Adrenal gland (tissue), 12 donors: ENCODE results near the gene NCOA4. TPM values are rescaled to one million over a fixed set of nuclear protein-coding genes. Genes with fewer than 3 reads are reported as not detected.

Experiments
- DNase-seq, 7 donors: peaks; one replicate each; pipeline ENCODE4 v3.0.0-alpha.2; 2019 to 2020
- H3K27ac ChIP-seq, 5 donors: fragments of 200-600 bp; sonication (generic) in 4 of 5; 1 replicate in 3 of 5; 2 replicates in 2 of 5; pipeline versions ENCODE4 v1.5.1 to v1.8.0; 2016 to 2020; ENCODE audit warnings: mild to moderate bottlenecking in 1 of 5
- H3K27me3 ChIP-seq: fragments of 200-600 bp; 2 replicates; pipeline ENCODE4 v1.8.0; 2021
- H3K36me3 ChIP-seq, 2 donors: fragments of 200-600 bp; replicated peaks in 1 of 2; 1 replicate in 1 of 2; 2 replicates in 1 of 2; pipeline versions ENCODE4 v1.5.1 to v1.8.0; 2018 to 2022
- H3K4me1 ChIP-seq, 2 donors: fragments of 200-600 bp; replicated peaks in 1 of 2; 1 replicate in 1 of 2; 2 replicates in 1 of 2; pipeline versions ENCODE4 v1.5.1 to v1.8.0; 2018 to 2021
- H3K4me3 ChIP-seq, 4 donors: fragments of 200-600 bp; sonication (generic) in 3 of 4; one replicate each; pipeline ENCODE4 v1.5.1; 2016 to 2018
- H3K9me3 ChIP-seq, 3 donors: fragments of 200-600 bp; sonication (generic) in 1 of 3; replicated peaks in 1 of 3; 1 replicate in 2 of 3; 2 replicates in 1 of 3; pipeline versions ENCODE4 v1.5.1 to v1.8.0; 2016 to 2021
- CTCF ChIP-seq, 6 experiments: fragments of 450-650 bp in 4 of 6; fragments of 200-600 bp in 2 of 6; sonication (generic) in 1 of 6; IDR thresholded peaks; 1 replicate in 5 of 6; 2 replicates in 1 of 6; pipeline versions ENCODE4 v1.5.1 to v1.8.0; 2016 to 2021; ENCODE audit warnings: antibody characterized with exemption in 6 of 6, mild to moderate bottlenecking in 2 of 6, moderate library complexity in 1 of 6
- POLR2A ChIP-seq, 2 donors: fragments of 450-650 bp; IDR thresholded peaks; one replicate each; pipeline ENCODE4 v1.6.1; 2017; ENCODE audit warnings: antibody characterized with exemption in 2 of 2, mild to moderate bottlenecking in 2 of 2, moderate library complexity in 1 of 2
- WGBS, 4 donors: extraction: QIAGEN DNeasy Blood & Tissue Kit in 2 of 4; methylation state at CpG; one replicate each; pipeline versions ENCODE4 v1.1.5 to v1.1.7; 2013 to 2017; 5-methylcytosine and 5-hydroxymethylcytosine counted together
- intact Hi-C, 2 donors: fragments of 100-400 bp; cut with DNase I; formaldehyde crosslinking; loops; one replicate each; pipeline versions ENCODE4 v1.14.1 to v1.15.0; 2022 to 2023
- polyA plus RNA-seq, 3 donors: library from polyadenylated mRNA; stranded (reverse); fragments of 200-250 nt in 2 of 3; fragments of 350-450 nt in 1 of 3; fragmentation: Illumina TruSeq in 1 of 3; extraction: RNeasy Lipid Tissue Mini Kit (QIAGEN cat#74804) in 1 of 3; gene quantifications; one replicate each; pipeline ENCODE4 v1.2.3, GENCODE V29; 2013 to 2014
- total RNA-seq, 9 donors: library from RNA; depleted of rRNA in 4 of 9; stranded (reverse); fragments of >200 nt in 4 of 9; fragments of 120-200 nt in 1 of 9; fragmentation: NEBNext Ultra II Directional in 1 of 9; extraction: Animal tissue kit (Norgen Biotek cat#: 25700) in 1 of 9; gene quantifications; one replicate each; pipeline versions ENCODE4 v1.1.0 to v1.2.4, GENCODE V29; 2013 to 2023
- donor health status: healthy with polysubstance abuse.
- donor health status: Bipolar disorder and iron deficiency.
- donor health status: DM: yes; HTN: yes; CAD: no.
- donor health status: DM: no; HTN: no; CAD: no.
- donor health status: DM: no; HTN: no; CAD: no.
- donor health status: DM: yes; HTN: yes; CAD: no.

NCOA4 gene
- total and polyA plus RNA-seq, 12 donors = 22.2 to 187 (median 126) TPM

- no peak overlapping the region for H3K4me3 ChIP-seq
- 43 to 65% (median 55%) methylated on average over 4 of the region's 4 CpGs for WGBS, 4 donors
- no peak overlapping the region for H3K27ac ChIP-seq
- H3K9me3 ChIP-seq = no peaks in the 10 kb centered on the region
- H3K27me3 ChIP-seq = no peaks in the 10 kb centered on the region
- no peak for DNase-seq
- H3K36me3 ChIP-seq = no peaks in the 10 kb centered on the region
- H3K4me1 ChIP-seq = no peaks in the 10 kb centered on the region
- TF ChIP-seq POLR2A (IDR thresholded peaks at IDR 0.05) (no peak), CTCF (IDR thresholded peaks at IDR 0.05) (no peak)
- intact Hi-C loops = no loop called here
Observed at GRCh38 chr10:46042527-46042926, 12.1 kb upstream of the NCOA4 start.

DNA sequence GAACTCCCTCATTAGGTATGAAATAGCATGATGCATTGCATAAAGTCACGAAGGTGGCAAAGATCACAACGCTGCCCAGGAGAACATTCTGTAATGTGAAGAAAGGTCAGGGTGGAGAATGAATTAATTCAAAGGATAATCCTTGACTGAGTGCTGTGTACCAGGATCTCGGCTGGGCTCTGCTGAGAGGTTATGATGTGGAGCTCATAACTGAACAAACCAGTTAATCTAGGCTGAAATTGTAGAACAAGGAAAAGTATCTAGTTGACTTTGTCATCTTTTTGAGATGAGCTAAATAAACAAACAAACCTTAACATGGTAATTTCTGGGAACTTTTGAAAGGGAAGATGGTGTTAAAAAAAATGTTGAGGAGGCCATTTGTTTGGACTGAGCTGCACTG, 9.6 kb upstream of the NCOA4 start:
- Histone ChIP-seq H3K27me3 (no peaks in the 10 kb centered on the region), H3K36me3 (no peaks in the 10 kb centered on the region), H3K4me1 (peaks cover 0 to 8% of the 10 kb centered on the region in 2 donors), H3K4me3 (no peak overlapping the region), H3K9me3 (no peaks in the 10 kb centered on the region), H3K27ac (no peak overlapping the region)
- WGBS, 4 donors = 73 to 88% (median 82%) methylated on average over 3 of the region's 3 CpGs
- DNase-seq = no peak
- TF ChIP-seq CTCF (IDR thresholded peaks at IDR 0.05) (no peak), POLR2A (IDR thresholded peaks at IDR 0.05) (no peak)
- intact Hi-C loops = no loop called here

GRCh38 chr10:46037107-46037825, 6.8 kb upstream of the NCOA4 start:
- Histone ChIP-seq H3K36me3 (no peaks in the 10 kb centered on the region), H3K4me3 (no peak overlapping the region), H3K4me1 (peaks cover 0 to 8% of the 10 kb centered on the region in 2 donors), H3K27ac (no peak overlapping the region), H3K9me3 (no peaks in the 10 kb centered on the region), H3K27me3 (no peaks in the 10 kb centered on the region)
- WGBS, 4 donors = 88 to 95% (median 91%) methylated on average over 7 to 8 of the region's 8 CpGs
- no peak for DNase-seq
- no peak for TF ChIP-seq POLR2A (IDR thresholded peaks at IDR 0.05)
- no peak for TF ChIP-seq CTCF (IDR thresholded peaks at IDR 0.05)
- intact Hi-C loops = no loop called here

- peak overlapping the region in 1 of 5 donors; percentile 53 for H3K27ac ChIP-seq
- no peaks in the 10 kb centered on the region for H3K36me3 ChIP-seq
- peak in 2 of 6 experiments; percentile 16 to 23 for TF ChIP-seq CTCF (IDR thresholded peaks at IDR 0.05)
- no peak for TF ChIP-seq POLR2A (IDR thresholded peaks at IDR 0.05)
- no peak overlapping the region for H3K4me3 ChIP-seq
- no peaks in the 10 kb centered on the region for H3K9me3 ChIP-seq
- no peaks in the 10 kb centered on the region for H3K27me3 ChIP-seq
- 46 to 67% (median 50%) methylated on average over 8 of the region's 8 CpGs for WGBS, 4 donors
- intact Hi-C loops = no loop called here
- peaks cover 0 to 8% of the 10 kb centered on the region in 2 donors for H3K4me1 ChIP-seq
- DNase-seq = peak in 4 of 7 donors; percentile 15 to 37 (median 22)
Observed at GRCh38 chr10:46035923-46036849, 5.8 kb upstream of the NCOA4 start.
